ENCODE results near the gene CD27.
A peak's percentile ranks its signal among the peaks of the same experiment; 100 is the strongest.
"Not testable (repeated sequence)": the region's sequence is repeated elsewhere in the genome, so short reads cannot be mapped to it uniquely, and the experiment has no call there.

The CD27 gene

DNA sequence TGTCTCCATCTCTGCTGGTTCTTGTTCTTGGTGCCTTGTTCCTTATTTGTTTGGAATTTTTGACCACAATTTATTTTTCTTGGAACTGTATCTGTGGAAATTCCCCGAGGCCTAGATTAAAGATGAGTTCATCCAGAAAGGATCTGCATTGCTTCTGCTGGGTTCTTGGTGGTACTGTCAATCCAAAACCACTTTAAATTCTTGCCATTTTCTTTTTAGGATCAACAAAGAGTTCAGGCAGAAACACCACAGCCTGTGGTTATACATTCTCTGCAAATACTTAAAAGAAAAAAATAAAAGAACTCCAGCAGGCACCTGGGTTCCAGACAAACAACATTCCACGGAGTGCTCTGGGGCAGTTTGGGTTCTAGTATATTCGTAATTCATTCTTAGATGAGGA is 31.7 kb downstream of the CD27 start:
- FAIRE-seq = no peak
- no peak for DNase-seq (ENCODE audit: insufficient read length)
- no peak for TF ChIP-seq TAF1 (IDR thresholded peaks at IDR 0.05; ENCODE audit: borderline replicate concordance, low read depth, low read length)
- TF ChIP-seq POLR2AphosphoS5 (IDR thresholded peaks at IDR 0.05; ENCODE audit: low read depth, low read length) = no peak
- TF ChIP-seq POLR2A (IDR thresholded peaks at IDR 0.05; ENCODE audit: low read depth, low read length) = no peak

DNA sequence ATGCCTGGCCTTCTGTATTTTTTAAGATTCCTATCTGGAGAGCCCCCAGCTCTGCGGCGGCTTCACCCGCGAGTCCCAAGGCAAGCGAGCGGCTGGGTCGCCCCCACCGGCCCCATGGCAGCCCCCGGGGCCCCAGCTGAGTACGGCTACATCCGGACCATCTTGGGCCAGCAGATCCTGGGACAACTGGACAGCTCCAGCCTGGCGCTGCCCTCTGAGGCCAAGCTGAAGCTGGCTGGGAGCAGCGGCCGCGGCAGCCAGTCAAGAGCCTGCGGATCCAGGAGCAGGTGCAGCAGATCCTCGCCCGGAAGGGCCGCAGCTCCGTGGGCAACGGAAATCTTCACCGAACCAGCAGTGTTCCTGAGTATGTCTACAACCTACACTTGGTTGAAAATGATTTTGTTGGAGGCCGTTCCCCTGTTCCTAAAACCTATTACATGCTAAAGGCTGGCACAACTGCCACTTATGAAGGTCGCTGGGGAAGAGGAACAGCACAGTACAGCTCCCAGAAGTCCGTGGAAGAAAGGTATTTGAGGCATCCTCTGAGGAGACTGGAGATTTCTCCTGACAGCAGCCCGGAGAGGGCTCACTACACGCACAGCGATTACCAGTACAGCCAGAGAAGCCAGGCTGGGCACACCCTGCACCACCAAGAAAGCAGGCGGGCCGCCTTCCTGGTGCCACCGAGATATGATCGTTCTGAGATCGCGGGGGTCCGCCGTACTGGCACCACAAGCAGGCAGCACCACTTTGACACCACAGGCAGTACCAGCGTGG is 33.0 kb downstream of the CD27 start:
- FAIRE-seq; DNase-seq (ENCODE audit: insufficient read length): not testable (repeated sequence)

GRCh38 chr12:6478416-6478815 is 33.7 kb downstream of the CD27 start:
- no peak for DNase-seq (ENCODE audit: insufficient read length)
- TF ChIP-seq POLR2A (IDR thresholded peaks at IDR 0.05; ENCODE audit: low read depth, low read length) = no peak
- no peak for TF ChIP-seq TAF1 (IDR thresholded peaks at IDR 0.05; ENCODE audit: borderline replicate concordance, low read depth, low read length)
- no peak for TF ChIP-seq POLR2AphosphoS5 (IDR thresholded peaks at IDR 0.05; ENCODE audit: low read depth, low read length)
- no peak for FAIRE-seq

GRCh38 chr12:6488240-6488639 is 43.5 kb downstream of the CD27 start:
- FAIRE-seq (no peak), DNase-seq (ENCODE audit: insufficient read length) (no peak)
- no peak for TF ChIP-seq POLR2A (IDR thresholded peaks at IDR 0.05; ENCODE audit: low read depth, low read length)

GRCh38 chr12:6489449-6489848 is 44.7 kb downstream of the CD27 start:
- DNase-seq (ENCODE audit: insufficient read length) (no peak), FAIRE-seq (no peak)
- TF ChIP-seq TAF1 (IDR thresholded peaks at IDR 0.05; ENCODE audit: borderline replicate concordance, low read depth, low read length) = no peak
- TF ChIP-seq POLR2A (IDR thresholded peaks at IDR 0.05; ENCODE audit: low read depth, low read length) = no peak
- no peak for TF ChIP-seq POLR2AphosphoS5 (IDR thresholded peaks at IDR 0.05; ENCODE audit: low read depth, low read length)

DNA sequence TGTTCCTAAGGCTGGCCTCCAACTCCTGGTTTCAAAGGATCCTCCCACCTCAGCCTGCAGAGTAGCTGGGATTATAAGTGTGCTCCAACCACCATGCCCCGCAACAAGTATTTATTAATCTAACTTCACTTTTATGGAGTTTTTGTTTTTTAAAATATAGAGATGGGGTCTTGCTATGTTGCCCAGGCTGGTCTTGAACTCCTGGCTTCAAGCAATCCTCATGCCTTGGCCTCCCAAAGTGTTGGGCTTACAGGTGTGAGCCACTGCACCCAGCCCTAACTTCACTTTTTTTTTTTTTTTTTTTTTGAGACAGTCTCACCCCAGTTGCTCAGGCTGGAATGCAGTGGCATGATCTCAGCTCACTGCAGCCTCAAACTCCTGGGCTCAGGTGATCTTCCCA is 45.9 kb downstream of the CD27 start:
- FAIRE-seq; DNase-seq (ENCODE audit: insufficient read length): not testable (repeated sequence)

DNA sequence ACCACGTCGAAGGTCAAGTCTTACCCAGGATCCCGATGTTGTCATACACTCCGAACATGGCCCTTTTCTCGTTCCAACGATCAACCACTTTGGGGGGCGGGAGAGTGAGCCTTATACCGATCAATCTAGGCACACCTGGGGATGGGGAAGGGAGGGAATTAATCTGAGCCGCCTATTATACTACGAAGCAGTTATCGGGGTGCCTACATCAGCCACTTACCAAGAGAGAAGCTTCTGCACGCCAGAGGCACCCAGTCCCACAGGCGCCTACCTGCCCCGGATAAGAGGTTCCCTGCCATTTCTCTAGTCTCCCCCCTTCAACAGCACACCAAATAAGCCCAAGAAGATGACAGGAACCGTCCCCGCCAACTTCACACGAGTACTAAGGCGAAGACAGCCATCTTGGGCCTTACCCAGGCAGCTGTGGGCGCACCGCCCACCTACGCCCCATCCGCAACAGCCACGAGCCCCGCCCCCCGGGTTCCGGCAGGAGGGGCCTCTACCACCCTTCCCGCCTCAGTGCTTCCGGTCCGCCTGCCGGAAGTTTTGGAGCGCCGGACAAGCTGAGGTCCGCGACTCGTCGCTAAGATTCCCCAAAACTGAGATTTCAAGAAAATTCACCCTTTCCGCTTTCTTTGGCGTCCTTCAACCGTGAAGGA is 48.2 kb downstream of the CD27 start, which contains the start of gene MRPL51:
MRPL51 (minus strand) TSS at position 425 of the 659 bp plus-strand sequence; CDS start at position 299, 126 bp downstream.
- peak; percentile 87 for DNase-seq (ENCODE audit: insufficient read length)
- peak; percentile 93 for FAIRE-seq
- TF ChIP-seq TAF1 (IDR thresholded peaks at IDR 0.05; ENCODE audit: borderline replicate concordance, low read depth, low read length) (peak; percentile 80; the same call in 1 of the 2 replicates), POLR2A (IDR thresholded peaks at IDR 0.05; ENCODE audit: low read depth, low read length) (peak; percentile 88), POLR2AphosphoS5 (IDR thresholded peaks at IDR 0.05; ENCODE audit: low read depth, low read length) (peak; percentile 88)

DNA sequence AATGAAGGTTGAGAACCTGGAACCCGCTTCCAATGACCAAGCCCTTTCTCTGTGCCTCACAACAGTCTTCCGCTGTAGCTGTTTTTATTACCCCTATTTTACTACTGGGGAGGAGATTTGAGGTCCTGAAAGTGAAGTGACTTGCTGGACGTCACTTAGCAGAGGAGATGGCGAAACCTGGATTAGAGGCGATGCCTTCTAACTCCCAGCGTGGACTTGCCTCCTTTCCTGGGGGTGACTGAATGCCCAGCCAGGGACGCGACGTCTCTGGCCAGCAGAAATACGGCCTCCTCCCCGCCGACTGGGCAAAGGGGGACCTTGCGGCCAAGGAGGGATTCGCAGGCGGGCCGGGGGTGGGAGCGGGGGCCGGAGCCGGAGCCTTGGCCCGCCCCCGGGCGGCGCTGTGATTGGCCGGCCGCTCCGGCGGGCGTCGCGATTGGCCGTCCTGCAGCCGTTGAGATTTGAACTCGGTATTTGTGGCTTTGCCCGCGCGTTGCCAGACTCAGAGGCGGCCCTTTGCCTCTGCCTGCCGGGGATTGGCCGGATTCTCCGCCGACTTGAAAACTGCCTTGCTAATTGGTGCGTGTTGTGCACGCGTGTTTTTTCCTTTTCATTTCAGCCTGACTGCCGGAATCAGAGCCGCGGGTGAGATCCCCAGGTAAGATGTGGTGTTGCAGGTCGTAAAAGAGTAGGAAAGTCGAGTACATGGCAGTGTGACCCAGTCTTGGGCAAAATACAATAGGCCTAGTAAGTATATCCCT is 48.9 kb downstream of the CD27 start, which contains the start of gene NCAPD2:
NCAPD2 (plus strand) TSS at position 606 of the 761 bp plus-strand sequence. CDS start 997 bp downstream, outside the sequence.
- FAIRE-seq (peak; percentile 95), DNase-seq (ENCODE audit: insufficient read length) (peak; percentile 85)
- TF ChIP-seq POLR2AphosphoS5 (IDR thresholded peaks at IDR 0.05; ENCODE audit: low read depth, low read length) (peak; percentile 81), POLR2A (IDR thresholded peaks at IDR 0.05; ENCODE audit: low read depth, low read length) (peak; percentile 77), TAF1 (IDR thresholded peaks at IDR 0.05; ENCODE audit: borderline replicate concordance, low read depth, low read length) (peak; percentile 25)

- TF ChIP-seq TAF1 (IDR thresholded peaks at IDR 0.05; ENCODE audit: borderline replicate concordance, low read depth, low read length) (no peak), POLR2A (IDR thresholded peaks at IDR 0.05; ENCODE audit: low read depth, low read length) (no peak), POLR2AphosphoS5 (IDR thresholded peaks at IDR 0.05; ENCODE audit: low read depth, low read length) (no peak)
- DNase-seq (ENCODE audit: insufficient read length) = no peak
- peak; percentile 14 for FAIRE-seq
These were observed 49.5 kb downstream of the CD27 start for GRCh38 chr12:6494258-6494743.

GRCh38 chr12:6494968-6495367 is 50.2 kb downstream of the CD27 start:
- no peak for FAIRE-seq
- no peak for TF ChIP-seq POLR2A (IDR thresholded peaks at IDR 0.05; ENCODE audit: low read depth, low read length)
- TF ChIP-seq POLR2AphosphoS5 (IDR thresholded peaks at IDR 0.05; ENCODE audit: low read depth, low read length) = 0 out of 2 replicates have a peak, but pooled peaks have one; percentile 20
- no peak for TF ChIP-seq TAF1 (IDR thresholded peaks at IDR 0.05; ENCODE audit: borderline replicate concordance, low read depth, low read length)
- DNase-seq (ENCODE audit: insufficient read length) = no peak

GRCh38 chr12:6497291-6497690 is 52.5 kb downstream of the CD27 start:
- not testable (repeated sequence) for FAIRE-seq; DNase-seq (ENCODE audit: insufficient read length)

DNA sequence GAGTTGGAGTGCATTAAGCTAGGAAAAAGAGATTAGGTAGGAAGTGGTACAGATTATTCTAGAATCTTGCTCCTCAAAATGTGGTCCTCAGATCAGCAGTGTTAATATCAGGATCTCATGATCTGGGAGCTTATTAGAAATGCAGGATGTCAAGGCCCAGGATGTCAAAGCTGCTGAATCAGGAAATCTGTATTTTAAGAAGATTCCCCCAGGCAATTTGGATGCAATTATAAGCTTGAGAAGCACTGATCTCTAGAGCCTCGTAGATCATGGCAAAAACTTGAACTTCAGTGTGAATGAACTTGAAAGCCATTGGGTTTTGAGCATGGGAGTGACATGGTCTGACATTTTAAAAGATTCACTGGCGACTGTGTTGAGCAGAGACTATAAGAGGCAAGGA is 55.7 kb downstream of the CD27 start:
- DNase-seq (ENCODE audit: insufficient read length) (no peak), FAIRE-seq (no peak)

More for the DNA sequence above, 55.7 kb downstream of the CD27 start:
- TF ChIP-seq POLR2AphosphoS5 (IDR thresholded peaks at IDR 0.05; ENCODE audit: low read depth, low read length) (no peak), TAF1 (IDR thresholded peaks at IDR 0.05; ENCODE audit: borderline replicate concordance, low read depth, low read length) (no peak), POLR2A (IDR thresholded peaks at IDR 0.05; ENCODE audit: low read depth, low read length) (no peak)
